ENCODE results near the gene TTC7B.

GRCh38 chr14:90489916-90490719, 326.1 kb downstream of the TTC7B start:
- TF ChIP-seq YY1 (IDR thresholded peaks at IDR 0.05; ENCODE audit: insufficient read depth, insufficient read length) (no peak), ZNF274 (IDR thresholded peaks at IDR 0.05; ENCODE audit: low read depth, low read length) (no peak)

Measured in NT2/D1 (cell line).